Endothelial cell of umbilical vein (primary cell): Measurements from ENCODE around the gene MYOM3. TPM values are rescaled to one million over a fixed set of nuclear protein-coding genes. Genes with fewer than 3 reads are reported as not detected.
A peak's percentile ranks its signal among the peaks of the same experiment; 100 is the strongest.
"Not testable (repeated sequence)": the region's sequence is repeated elsewhere in the genome, so short reads cannot be mapped to it uniquely, and the experiment has no call there.

ENCODE experiments used
- BruUV-seq: library from RNA; stranded (reverse); fragments of 400-500 nt; replicated peaks from 2 replicates; lab custom pipeline; 2021; lab: Mats Ljungman, UMichigan
- CTCF ChIA-PET: fragments of 300-600, 350-600 bp; sonication (Branson Sonifier 250); formaldehyde crosslinking; loops from one replicate; lab custom pipeline; 2021; ENCODE audit warnings: antibody characterized with exemption, inconsistent platforms; lab: Charles Lee
- POLR2A ChIA-PET: fragments of 300-600, 350-600 bp; sonication (Branson Sonifier 250); formaldehyde crosslinking; loops from one replicate; lab custom pipeline; 2021; ENCODE audit warnings: antibody characterized with exemption, inconsistent platforms; lab: Charles Lee
- DNase-seq: peaks from one replicate; pipeline ENCODE4 v3.0.0-alpha.2; 2011; ENCODE audit warnings: low read depth, low spot score
- FAIRE-seq: peaks from 2 replicates; lab custom pipeline; 2011; peaks lifted over from hg19 to GRCh38; lab: Jason Lieb, UNC
- H2AFZ ChIP-seq: 2 replicates; pipeline ENCODE4 v1.6.0; 2012; ENCODE audit warnings: low read depth, low read length, control low read depth, inconsistent platforms
- H3K27ac ChIP-seq: 2 replicates; pipeline ENCODE4 v1.5.1; 2011; ENCODE audit warnings: low read depth, mild to moderate bottlenecking, control low read depth, low read length, moderate library complexity; ENCODE audit not compliant: insufficient read depth
- H3K27me3 ChIP-seq, 2 experiments: 2 replicates each; pipeline versions ENCODE4 v1.6.0 to v1.6.1; 2011; ENCODE audit warnings: low read length in 2 of 2, mixed read lengths in 1 of 2; ENCODE audit not compliant: control insufficient read depth in 2 of 2, insufficient read depth in 2 of 2
- H3K36me3 ChIP-seq, 2 experiments: 2 replicates in 1 of 2; 3 replicates in 1 of 2; pipeline ENCODE4 v1.5.1; 2011; ENCODE audit warnings: low read length in 2 of 2, mild to moderate bottlenecking in 1 of 2, moderate library complexity in 1 of 2; ENCODE audit not compliant: control insufficient read depth in 2 of 2, insufficient read depth in 2 of 2; ENCODE audit errors: extremely low read depth in 1 of 2
- H3K4me1 ChIP-seq: 3 replicates; pipeline ENCODE4 v1.5.1; 2011; ENCODE audit warnings: mild to moderate bottlenecking, low read length; ENCODE audit not compliant: control insufficient read depth, insufficient read depth; ENCODE audit errors: extremely low read depth
- H3K4me2 ChIP-seq: 2 replicates; pipeline ENCODE4 v1.6.1; 2011; ENCODE audit warnings: low read length, control low read depth, mixed read lengths; ENCODE audit not compliant: insufficient read depth
- H3K4me3 ChIP-seq, 3 experiments: fragments of 200-600 bp in 1 of 3; sonication (generic), shearing (Covaris generic) in 1 of 3; replicated peaks in 1 of 3; 2 replicates each; pipeline ENCODE4 v1.5.1; 2011 to 2016; ENCODE audit warnings: control low read depth in 3 of 3, low read length in 3 of 3, mild to moderate bottlenecking in 2 of 3, inconsistent platforms in 1 of 3, low read depth in 1 of 3, moderate library complexity in 1 of 3; ENCODE audit not compliant: insufficient read depth in 1 of 3
- H3K79me2 ChIP-seq: 2 replicates; pipeline ENCODE4 v1.6.0; 2012; ENCODE audit warnings: low read length, inconsistent platforms; ENCODE audit not compliant: control insufficient read depth, insufficient read depth
- H3K9ac ChIP-seq: replicated peaks from 2 replicates; pipeline ENCODE3; 2011; ENCODE audit warnings: low read length, control low read depth; ENCODE audit not compliant: insufficient read depth; ENCODE audit errors: extremely low read depth
- H3K9me1 ChIP-seq: replicated peaks from 3 replicates; pipeline ENCODE4 v1.6.0; 2011; ENCODE audit warnings: mild to moderate bottlenecking, low read length; ENCODE audit not compliant: control insufficient read depth, insufficient read depth; ENCODE audit errors: extremely low read depth
- H3K9me3 ChIP-seq: replicated peaks from 2 replicates; pipeline ENCODE4 v1.5.1; 2012; ENCODE audit warnings: low read length, inconsistent platforms; ENCODE audit not compliant: control insufficient read depth, insufficient read depth
- H4K20me1 ChIP-seq: replicated peaks from 2 replicates; pipeline ENCODE3; 2011; ENCODE audit warnings: mild to moderate bottlenecking, low read length; ENCODE audit not compliant: control insufficient read depth, insufficient read depth; ENCODE audit errors: extremely low read depth
- EZH2 ChIP-seq: IDR thresholded peaks from 2 replicates; pipeline ENCODE4 v1.6.1; 2012; ENCODE audit warnings: borderline replicate concordance, low read depth, mild to moderate bottlenecking, moderate library complexity, low read length, inconsistent platforms; ENCODE audit not compliant: severe bottlenecking
- FOS ChIP-seq: IDR thresholded peaks from 2 replicates; pipeline ENCODE4 v1.6.1; 2011; ENCODE audit warnings: mild to moderate bottlenecking, low read length, moderate library complexity, borderline replicate concordance; ENCODE audit not compliant: insufficient read depth
- GATA2 ChIP-seq: IDR thresholded peaks from 2 replicates; pipeline ENCODE4 v1.7.0; 2011; ENCODE audit warnings: low read depth, mild to moderate bottlenecking, moderate library complexity, mixed read lengths, low read length; ENCODE audit not compliant: insufficient read length, insufficient read depth
- JUN ChIP-seq: IDR thresholded peaks from 2 replicates; pipeline ENCODE4 v1.6.1; 2011; ENCODE audit warnings: borderline replicate concordance, low read depth; ENCODE audit not compliant: insufficient read length, insufficient read depth
- POLR2A ChIP-seq: IDR thresholded peaks from 2 replicates; pipeline ENCODE4 v1.6.1; 2012; ENCODE audit warnings: low read depth, mild to moderate bottlenecking, control low read depth, low read length
- POLR2AphosphoS5 ChIP-seq: IDR thresholded peaks from 2 replicates; pipeline ENCODE4 v1.6.1; 2012; ENCODE audit warnings: low read depth, mild to moderate bottlenecking, control low read depth, low read length, moderate library complexity; ENCODE audit not compliant: insufficient read depth
- dilution Hi-C: fragments of 300-500 bp; cut with MboI; formaldehyde crosslinking; loops from one replicate; pipeline ENCODE4 v1.15.0; 2019; ENCODE audit warnings: low sequenced_read_pairs; ENCODE audit not compliant: extremely low pct_ligation_motif_present
- intact Hi-C: fragments of 100-400 bp; cut with micrococcal nuclease; formaldehyde crosslinking; loops from one replicate; pipeline ENCODE4 v1.10.0; 2022
- polyA plus RNA-seq, 4 experiments: library from polyadenylated mRNA; depleted of rRNA in 3 of 4; stranded (reverse) in 3 of 4; unstranded in 1 of 4; fragments of >200 nt; gene quantifications; 2 replicates each; pipeline versions ENCODE4 v1.2.1 to v1.2.3, GENCODE V29; 2011 to 2012; ENCODE audit warnings: missing spikeins in 1 of 4
- total RNA-seq: library from RNA; stranded (reverse); gene quantifications from 2 replicates; pipeline ENCODE4 v1.2.3, GENCODE V29; 2021
- TF ChIP-seq, protein P1 (sequence below): IDR thresholded peaks from 2 replicates; pipeline ENCODE4 v1.6.1; 2011; ENCODE audit not compliant: insufficient read depth, insufficient read length

The MYOM3 gene
- total and polyA plus RNA-seq, 2 donors (not counting 3 experiments of a cell fraction or from before 2014, with no cell fraction given) = 0.11 to 0.40 TPM

DNA sequence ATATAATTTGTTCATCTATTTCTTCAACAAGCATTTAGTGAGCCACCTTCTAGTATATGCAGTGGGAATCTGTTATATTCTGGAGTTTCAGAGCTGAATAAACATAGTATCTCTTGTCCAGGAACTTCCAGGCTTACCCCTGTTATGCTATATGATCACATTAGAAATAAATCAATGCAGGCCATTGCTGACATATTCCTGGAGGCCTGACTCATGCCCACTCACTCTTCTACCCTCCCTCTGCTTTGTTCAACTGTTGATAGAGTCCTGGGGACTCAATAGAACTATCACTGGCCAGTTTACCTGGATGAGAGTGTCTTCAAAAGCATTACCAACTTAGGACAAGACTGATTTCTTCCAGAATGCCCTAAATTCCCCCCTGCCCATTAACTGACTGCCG lies 102.5 kb downstream of the MYOM3 start:
- TF ChIP-seq POLR2AphosphoS5 (peak; percentile 49), JUN (peak; percentile 90), EZH2 (no peak), FOS (peak; percentile 91), GATA2 (peak; percentile 24), POLR2A (peak; percentile 35)
- TF ChIP-seq, protein P1, sequence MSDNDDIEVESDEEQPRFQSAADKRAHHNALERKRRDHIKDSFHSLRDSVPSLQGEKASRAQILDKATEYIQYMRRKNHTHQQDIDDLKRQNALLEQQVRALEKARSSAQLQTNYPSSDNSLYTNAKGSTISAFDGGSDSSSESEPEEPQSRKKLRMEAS = no peak
- intact Hi-C loops (loop anchor here (1.0 kb wide), 2 partner anchors 9 to 29 kb away; partner anchors contain the start of gene SRSF10), dilution Hi-C loops (no loop called here)
- Histone ChIP-seq H3K9me1 (no peaks in the 10 kb centered on the region), H3K27ac (peak overlapping the region; percentile 56), H3K4me3 (no peak overlapping the region), H3K9me3 (no peaks in the 10 kb centered on the region), H3K36me3 (no peaks in the 10 kb centered on the region), H4K20me1 (no peaks in the 10 kb centered on the region), H3K79me2 (no peaks in the 10 kb centered on the region), H3K4me1 (peaks cover 26% of the 10 kb centered on the region), H2AFZ (no peak overlapping the region), H3K9ac (peak overlapping the region; percentile 33), H3K4me2 (peak overlapping the region; percentile 60), H3K27me3 (no peaks in the 10 kb centered on the region)
- DNase-seq = peak; percentile 87
- ChIA-PET POLR2A (no interaction called here), CTCF (interaction anchor here (0.9 to 4.3 kb wide), 6 partner anchors 9 to 50 kb away, joined by 3 to 33 read pairs (median 6); partner anchors contain the start of genes PNRC2 and SRSF10)
- BruUV-seq = no TSS peak
- FAIRE-seq = peak; percentile 97

DNA sequence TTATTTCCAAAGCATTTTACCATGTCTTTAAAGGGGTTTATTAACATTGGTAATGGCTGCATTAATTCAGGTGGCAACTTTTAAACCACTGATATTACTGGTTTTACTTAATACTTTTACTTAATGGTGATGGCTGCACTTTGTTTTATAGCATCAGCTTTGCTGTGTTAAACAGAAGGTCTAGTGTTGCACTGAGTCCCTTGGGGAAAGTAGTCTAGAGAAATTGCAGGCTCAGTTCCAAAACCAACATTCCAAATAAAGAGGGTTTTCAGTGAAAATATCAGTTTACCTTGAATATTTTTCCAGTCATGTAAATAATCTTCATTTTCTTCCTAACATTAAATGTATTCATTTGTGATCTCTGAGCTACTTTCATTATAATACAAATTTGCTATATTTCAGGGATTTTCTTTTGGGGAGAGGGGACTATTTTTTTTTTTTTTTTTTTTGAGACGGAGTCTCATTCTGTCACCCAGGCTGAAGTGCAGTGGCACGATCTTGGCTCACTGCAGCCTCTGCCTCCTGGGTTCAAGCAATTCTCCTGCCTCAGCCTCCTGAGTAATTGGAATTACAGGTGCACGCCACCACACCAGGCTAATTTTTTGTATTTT lies 103.3 kb downstream of the MYOM3 start:
- H3K9ac ChIP-seq = peak overlapping the region; percentile 33
- H2AFZ ChIP-seq, H4K20me1 ChIP-seq, H3K9me3 ChIP-seq, H3K79me2 ChIP-seq, BruUV-seq, H3K9me1 ChIP-seq, H3K4me3 ChIP-seq, H3K27me3 ChIP-seq, H3K36me3 ChIP-seq, dilution Hi-C loops: not testable (repeated sequence)
- CTCF ChIA-PET = interaction anchor here (0.9 to 4.3 kb wide), 7 partner anchors 10 to 49 kb away, joined by 3 to 33 read pairs (median 5); partner anchors contain the start of genes PNRC2 and SRSF10
- DNase-seq (peak; percentile 42), FAIRE-seq (peak; percentile 81)
- peaks cover 26% of the 10 kb centered on the region for H3K4me1 ChIP-seq
- intact Hi-C loops = loop anchor here (1.0 kb wide), 2 partner anchors 10 to 28 kb away; partner anchors contain the start of gene SRSF10
- peak overlapping the region; percentile 56 for H3K27ac ChIP-seq
- POLR2A ChIA-PET = interaction anchor here (1.6 kb wide), 1 partner anchor 10 kb away, joined by 4 read pairs; no protein-coding TSS in a partner anchor
- peak overlapping the region; percentile 60 for H3K4me2 ChIP-seq
